Smooth muscle cell (in vitro differentiated cells): Measurements from ENCODE around the gene UPK3A. TPM values are rescaled to one million over a fixed set of nuclear protein-coding genes. Genes with fewer than 3 reads are reported as not detected.

Source experiments
- DNase-seq: peaks from one replicate; lab custom pipeline; 2025; ENCODE audit not compliant: unreplicated experiment; lab: John Stamatoyannopoulos, UW
- H2AFZ ChIP-seq: fragments of 200-600 bp; sonication (generic); 2 replicates; pipeline ENCODE4 v1.6.0; 2016; ENCODE audit warnings: antibody characterized with exemption, low read depth, mild to moderate bottlenecking
- H3F3A ChIP-seq: fragments of 200-600 bp; sonication (generic); 2 replicates; pipeline ENCODE4 v1.6.0; 2017; ENCODE audit warnings: antibody characterized with exemption, low read depth
- H3K27ac ChIP-seq: fragments of 200-600 bp; sonication (generic); 2 replicates; pipeline ENCODE4 v1.5.1; 2016; ENCODE audit warnings: low read depth, mild to moderate bottlenecking
- H3K27me3 ChIP-seq: fragments of 200-600 bp; sonication (generic); 2 replicates; pipeline ENCODE4 v1.6.1; 2016; ENCODE audit warnings: low read depth, mild to moderate bottlenecking
- H3K36me3 ChIP-seq: fragments of 200-600 bp; sonication (generic); 2 replicates; pipeline ENCODE4 v1.5.1; 2016; ENCODE audit warnings: low read depth
- H3K4me1 ChIP-seq: fragments of 200-600 bp; sonication (generic); 2 replicates; pipeline ENCODE4 v1.5.1; 2016; ENCODE audit warnings: low read depth
- H3K4me2 ChIP-seq: fragments of 200-600 bp; sonication (generic); 2 replicates; pipeline ENCODE4 v1.6.0; 2016; ENCODE audit warnings: mild to moderate bottlenecking
- H3K4me3 ChIP-seq: fragments of 200-600 bp; sonication (generic); 2 replicates; pipeline ENCODE4 v1.5.1; 2016; ENCODE audit warnings: mild to moderate bottlenecking
- H3K79me2 ChIP-seq: fragments of 200-600 bp; sonication (generic); 2 replicates; pipeline ENCODE4 v1.6.0; 2016; ENCODE audit warnings: low read depth, mild to moderate bottlenecking
- H3K9ac ChIP-seq: fragments of 200-600 bp; sonication (generic); 2 replicates; pipeline ENCODE4 v1.6.0; 2016; ENCODE audit warnings: low read depth
- H3K9me3 ChIP-seq: fragments of 200-600 bp; sonication (generic); replicated peaks from 2 replicates; pipeline ENCODE4 v1.5.1; 2016; ENCODE audit warnings: low read depth
- H4K20me1 ChIP-seq: fragments of 200-600 bp; sonication (generic); 2 replicates; pipeline ENCODE4 v1.6.0; 2016; ENCODE audit warnings: low read depth
- WGBS: methylation state at CpG from one replicate; pipeline ENCODE4 v1.1.7; 2016; ENCODE audit warnings: low lambda C conversion rate; 5-methylcytosine and 5-hydroxymethylcytosine counted together
- polyA plus RNA-seq: library from polyadenylated mRNA; unstranded; fragments of >200 nt; fragmentation: Nextera tagmentation; extraction: Ambion mirVana; gene quantifications from 2 replicates; pipeline ENCODE4 v1.2.1, GENCODE V29; 2016
- total RNA-seq: library from RNA; depleted of rRNA; stranded (reverse); fragments of >200 nt; gene quantifications from 2 replicates; pipeline ENCODE4 v1.2.3, GENCODE V29; 2014
- TF ChIP-seq, protein P1 (sequence below): fragments of 200-600 bp; sonication (generic); IDR thresholded peaks from 2 replicates; pipeline ENCODE4 v1.5.1; 2017; ENCODE audit warnings: borderline replicate concordance, mild to moderate bottlenecking, antibody characterized with exemption; ENCODE audit not compliant: insufficient read depth, poor library complexity, severe bottlenecking

The UPK3A gene
- not detected in 2 replicates for total RNA-seq
- polyA plus RNA-seq: not detected in 2 replicates

DNA sequence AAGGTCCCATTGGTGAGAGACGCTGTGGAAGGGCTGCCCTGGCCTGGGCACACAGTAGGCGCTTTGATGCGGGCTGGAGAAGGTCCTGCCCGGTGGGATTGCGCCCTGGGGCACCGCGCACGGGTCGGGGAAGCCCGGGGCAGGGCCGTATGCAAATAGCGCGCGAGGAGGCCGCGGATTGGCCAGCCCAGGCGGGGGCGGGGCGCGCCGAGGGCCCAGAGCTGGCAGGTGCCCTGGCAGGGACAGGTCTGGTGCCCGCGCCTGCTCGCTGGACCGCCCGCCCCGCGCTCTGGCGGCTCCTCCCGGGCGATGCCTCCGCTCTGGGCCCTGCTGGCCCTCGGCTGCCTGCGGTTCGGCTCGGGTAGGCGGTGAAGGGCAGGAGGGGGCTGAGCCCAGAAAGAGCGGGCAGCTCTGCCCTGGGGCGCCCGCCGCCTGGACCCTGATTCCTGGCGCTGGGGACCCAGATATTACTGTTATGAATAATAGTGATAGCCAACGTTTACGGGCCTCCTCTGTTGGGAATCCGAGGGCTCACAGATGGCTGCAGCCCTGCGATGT lies at the start of gene UPK3A:
TSS of gene UPK3A (plus strand) at position 245 of the 558 bp plus-strand sequence. CDS start at position 310, 65 bp downstream.
- H2AFZ ChIP-seq: no peak within 1 kb of the TSS
- H3K4me1 ChIP-seq: peaks cover 7% of the 10 kb centered on the region
- H3K4me2 ChIP-seq: peak within 1 kb of the TSS; percentile 84
- H3K9ac ChIP-seq: no peak within 1 kb of the TSS
- TF ChIP-seq, protein P1, sequence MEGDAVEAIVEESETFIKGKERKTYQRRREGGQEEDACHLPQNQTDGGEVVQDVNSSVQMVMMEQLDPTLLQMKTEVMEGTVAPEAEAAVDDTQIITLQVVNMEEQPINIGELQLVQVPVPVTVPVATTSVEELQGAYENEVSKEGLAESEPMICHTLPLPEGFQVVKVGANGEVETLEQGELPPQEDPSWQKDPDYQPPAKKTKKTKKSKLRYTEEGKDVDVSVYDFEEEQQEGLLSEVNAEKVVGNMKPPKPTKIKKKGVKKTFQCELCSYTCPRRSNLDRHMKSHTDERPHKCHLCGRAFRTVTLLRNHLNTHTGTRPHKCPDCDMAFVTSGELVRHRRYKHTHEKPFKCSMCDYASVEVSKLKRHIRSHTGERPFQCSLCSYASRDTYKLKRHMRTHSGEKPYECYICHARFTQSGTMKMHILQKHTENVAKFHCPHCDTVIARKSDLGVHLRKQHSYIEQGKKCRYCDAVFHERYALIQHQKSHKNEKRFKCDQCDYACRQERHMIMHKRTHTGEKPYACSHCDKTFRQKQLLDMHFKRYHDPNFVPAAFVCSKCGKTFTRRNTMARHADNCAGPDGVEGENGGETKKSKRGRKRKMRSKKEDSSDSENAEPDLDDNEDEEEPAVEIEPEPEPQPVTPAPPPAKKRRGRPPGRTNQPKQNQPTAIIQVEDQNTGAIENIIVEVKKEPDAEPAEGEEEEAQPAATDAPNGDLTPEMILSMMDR: no peak
- no peaks in the 10 kb centered on the region for H3K9me3 ChIP-seq
- WGBS: 3% methylated on average over 43 of the region's 46 CpGs
- H3F3A ChIP-seq: peaks cover 4% of the 10 kb centered on the region
- H3K27me3 ChIP-seq: peaks cover 32% of the 10 kb centered on the region
- H3K27ac ChIP-seq: no peak within 1 kb of the TSS
- peak within 1 kb of the TSS; percentile 38 for H3K4me3 ChIP-seq
- no peak for DNase-seq
- no peaks in the 10 kb centered on the region for H3K36me3 ChIP-seq
- no peaks in the 10 kb centered on the region for H3K79me2 ChIP-seq
- H4K20me1 ChIP-seq: no peaks in the 10 kb centered on the region

GRCh38 chr22:45235101-45235777 lies 49.5 kb upstream of the UPK3A start:
- DNase-seq: no peak
- H3K36me3 ChIP-seq: no peaks in the 10 kb centered on the region
- H3K9me3 ChIP-seq: no peaks in the 10 kb centered on the region
- peaks cover 41% of the 10 kb centered on the region for H3K79me2 ChIP-seq
- WGBS: 92% methylated on average over 23 of the region's 23 CpGs
- TF ChIP-seq, protein P1: no peak
- no peak overlapping the region for H3K4me3 ChIP-seq
- peaks cover 9% of the 10 kb centered on the region for H3K4me1 ChIP-seq
- no peak overlapping the region for H3K4me2 ChIP-seq
- no peaks in the 10 kb centered on the region for H3F3A ChIP-seq
- no peak overlapping the region for H2AFZ ChIP-seq
- no peak overlapping the region for H3K9ac ChIP-seq
- H3K27ac ChIP-seq: no peak overlapping the region
- H4K20me1 ChIP-seq: peaks cover 81% of the 10 kb centered on the region
- H3K27me3 ChIP-seq: no peaks in the 10 kb centered on the region

GRCh38 chr22:45235851-45236342 lies 48.9 kb upstream of the UPK3A start:
- no peak overlapping the region for H2AFZ ChIP-seq
- H4K20me1 ChIP-seq: peaks cover 82% of the 10 kb centered on the region
- H3K36me3 ChIP-seq: no peaks in the 10 kb centered on the region
- no peaks in the 10 kb centered on the region for H3K9me3 ChIP-seq
- peaks cover 9% of the 10 kb centered on the region for H3K4me1 ChIP-seq
- no peaks in the 10 kb centered on the region for H3F3A ChIP-seq
- WGBS: 92% methylated on average over 20 of the region's 20 CpGs
- H3K27ac ChIP-seq: no peak overlapping the region
- TF ChIP-seq, protein P1: no peak
- no peak overlapping the region for H3K4me2 ChIP-seq
- no peak for DNase-seq
- H3K79me2 ChIP-seq: peaks cover 42% of the 10 kb centered on the region
- H3K27me3 ChIP-seq: no peaks in the 10 kb centered on the region
- H3K9ac ChIP-seq: no peak overlapping the region
- H3K4me3 ChIP-seq: no peak overlapping the region
